K562 (cell line): ENCODE results near the gene CHCHD6. TPM values are rescaled to one million over a fixed set of nuclear protein-coding genes. Genes with fewer than 3 reads are reported as not detected.

Experiments
- ATAC-seq: fragments of 200-7000 bp; cut with Tn5 transposase; 3 replicates; pipeline ENCODE4 v1.9.1; 2020; ENCODE audit warnings: moderate library complexity
- BruUV-seq: library from RNA; stranded (reverse); fragments of 400-500 nt; replicated peaks from 2 replicates; lab custom pipeline; 2021; lab: Mats Ljungman, UMichigan
- CTCF ChIA-PET: fragments of 300-600 bp; formaldehyde crosslinking; extraction: SDS; loops from one replicate; lab custom pipeline; 2021; ENCODE audit warnings: low intra/inter-chr PET ratio; lab: Yijun Ruan, JAX
- POLR2A ChIA-PET: fragments of 300-600, 350-650 bp; sonication (Branson Sonifier 250); formaldehyde crosslinking; extraction: SDS; loops from one replicate; lab custom pipeline; 2021; ENCODE audit warnings: antibody characterized with exemption, inconsistent platforms; lab: Yijun Ruan, JAX
- DNase-seq, 4 experiments: peaks; one replicate each; pipeline versions ENCODE4 v3.0.0 to v3.0.0-alpha.2; 2011 to 2018; ENCODE audit warnings: low spot score in 3 of 4, mixed read lengths in 3 of 4; ENCODE audit errors: extremely low read depth in 1 of 4
- FAIRE-seq: peaks from 2 replicates; lab custom pipeline; 2011; peaks lifted over from hg19 to GRCh38; lab: Jason Lieb, UNC
- H2AFZ ChIP-seq: 2 replicates; pipeline ENCODE4 v1.6.0; 2011; ENCODE audit warnings: low read depth, low read length, control low read depth, inconsistent platforms
- H3K27ac ChIP-seq: fragments of 200-600 bp; 3 replicates; pipeline ENCODE4 v1.8.0; 2011; ENCODE audit warnings: low read depth, mild to moderate bottlenecking, control low read depth, inconsistent platforms, low read length, moderate library complexity, mixed read lengths; ENCODE audit errors: extremely low read depth
- H3K27me3 ChIP-seq, 2 experiments: fragments of 300-600 bp in 1 of 2; 2 replicates in 1 of 2; 3 replicates in 1 of 2; pipeline versions ENCODE4 v1.6.0 to v1.8.0; 2011; ENCODE audit warnings: inconsistent platforms in 2 of 2, low read length in 2 of 2, mild to moderate bottlenecking in 1 of 2, mixed read lengths in 1 of 2, moderate library complexity in 1 of 2; ENCODE audit not compliant: control insufficient read depth in 2 of 2, insufficient read depth in 2 of 2
- H3K36me3 ChIP-seq: fragments of 300-600 bp; 3 replicates; pipeline ENCODE4 v1.8.0; 2011; ENCODE audit warnings: mild to moderate bottlenecking, low read length, inconsistent platforms; ENCODE audit not compliant: control insufficient read depth, insufficient read depth
- H3K4me1 ChIP-seq, 2 experiments: fragments of 200-600 bp in 1 of 2; replicated peaks in 1 of 2; 2 replicates in 1 of 2; 3 replicates in 1 of 2; pipeline versions ENCODE4 v1.5.1 to v1.8.0; 2011; ENCODE audit warnings: inconsistent platforms in 2 of 2, low read length in 2 of 2, mild to moderate bottlenecking in 1 of 2, mixed read lengths in 1 of 2, moderate library complexity in 1 of 2; ENCODE audit not compliant: control insufficient read depth in 2 of 2, insufficient read depth in 2 of 2
- H3K4me2 ChIP-seq: 2 replicates; pipeline ENCODE4 v1.6.1; 2011; ENCODE audit warnings: low read length, control low read depth, inconsistent platforms, mixed read lengths; ENCODE audit not compliant: insufficient read depth
- H3K4me3 ChIP-seq: fragments of 200-600 bp; sonication (generic), shearing (Covaris generic); 2 replicates; pipeline ENCODE4 v1.5.1; 2016; ENCODE audit warnings: control low read depth, inconsistent platforms
- H3K79me2 ChIP-seq: fragments of 200-600 bp; 3 replicates; pipeline ENCODE4 v1.8.0; 2011; ENCODE audit warnings: low read length, inconsistent platforms; ENCODE audit not compliant: control insufficient read depth, insufficient read depth
- H3K9ac ChIP-seq, 2 experiments: 2 replicates each; pipeline versions ENCODE4 v1.6.0 to v1.6.1; 2011; ENCODE audit warnings: low read depth in 2 of 2, low read length in 2 of 2, control low read depth in 1 of 2, inconsistent platforms in 1 of 2, mild to moderate bottlenecking in 1 of 2, mixed read lengths in 1 of 2; ENCODE audit not compliant: insufficient read depth in 1 of 2
- H3K9me1 ChIP-seq: one replicate; pipeline ENCODE4 v1.6.0; 2011; ENCODE audit warnings: inconsistent platforms, mild to moderate bottlenecking, low read length, moderate library complexity; ENCODE audit not compliant: control insufficient read depth, insufficient read depth
- H3K9me3 ChIP-seq: replicated peaks from 2 replicates; pipeline ENCODE4 v1.5.1; 2011; ENCODE audit warnings: low read depth, low read length, inconsistent platforms; ENCODE audit not compliant: control insufficient read depth, insufficient read depth
- H4K20me1 ChIP-seq: replicated peaks from 2 replicates; pipeline ENCODE4 v1.6.1; 2011; ENCODE audit warnings: low read length, inconsistent platforms, mixed read lengths; ENCODE audit not compliant: control insufficient read depth, insufficient read depth
- AFF4 ChIP-seq: sonication (generic); formaldehyde crosslinking; IDR thresholded peaks from 2 replicates; pipeline ENCODE4 v1.8.0; 2023; ENCODE audit warnings: mild to moderate bottlenecking, missing genetic modification reagents
- CBFA2T3 ChIP-seq: fragments of 450-650 bp; IDR thresholded peaks from 2 replicates; pipeline ENCODE4 v1.6.1; 2017
- E2F1 ChIP-seq: sonication (generic); formaldehyde crosslinking; IDR thresholded peaks from 2 replicates; pipeline ENCODE4 v1.8.1; 2023; ENCODE audit warnings: mild to moderate bottlenecking, missing genetic modification reagents, moderate library complexity
- SMC3 ChIP-seq: conservative IDR thresholded peaks from 2 replicates; pipeline ENCODE4 v1.6.1; 2011; ENCODE audit warnings: low read depth, low read length, improper control_type of control experiment; ENCODE audit not compliant: insufficient read depth
- WGBS: fragments of 100-300 bp; shearing (Covaris generic); methylation state at CpG from one replicate; pipeline ENCODE4 v1.1.6; 2016; ENCODE audit warnings: low coverage, mixed read lengths; ENCODE audit not compliant: insufficient coverage; ENCODE audit errors: missing lambda C conversion rate; 5-methylcytosine and 5-hydroxymethylcytosine counted together
- in situ Hi-C: fragments of 300-500 bp; cut with MboI; formaldehyde crosslinking; loops from 4 replicates; pipeline ENCODE4 v1.15.0; 2018; ENCODE audit warnings: inconsistent platforms, mixed read lengths
- intact Hi-C: fragments of 100-400 bp; cut with micrococcal nuclease; formaldehyde crosslinking; loops from 2 replicates; pipeline ENCODE4 v1.14.2; 2022
- polyA plus RNA-seq, 8 experiments: library from polyadenylated mRNA; depleted of rRNA in 4 of 8; stranded (reverse) in 5 of 8; unstranded in 3 of 8; fragments of >200 nt; fragmentation: Nextera tagmentation in 2 of 8; fragmentation: Illumina TruSeq in 1 of 8; extraction: Ambion mirVana in 2 of 8; extraction: Trizol in 1 of 8; gene quantifications; 2 replicates each; pipeline versions ENCODE4 v1.2.1 to v1.2.3, GENCODE V29; 2011 to 2014; ENCODE audit warnings: inconsistent platforms in 1 of 8, missing spikeins in 1 of 8
- total RNA-seq, 7 experiments: library from RNA; depleted of rRNA in 6 of 7; stranded (reverse); fragments of >200 nt in 6 of 7; fragmentation: Illumina TruSeq in 2 of 7; extraction: Trizol in 2 of 7; gene quantifications; 2 replicates each; pipeline versions ENCODE4 v1.2.1 to v1.2.3, GENCODE V29; 2011 to 2021; ENCODE audit warnings: low replicate concordance in 1 of 7

Gene CHCHD6
- total and polyA plus RNA-seq, 9 of the 15 experiments (the other 6 are each of a cell fraction or from before 2014, with no cell fraction given): 4.6 to 18.6 (median 10.9) TPM

GRCh38 chr3:126760541-126760940, 56.5 kb downstream of the CHCHD6 start:
- no peak for FAIRE-seq
- no peak overlapping the region for H3K27ac ChIP-seq
- no peaks in the 10 kb centered on the region for H4K20me1 ChIP-seq
- no TSS peak for BruUV-seq
- intact Hi-C loops (no loop called here), in situ Hi-C loops (no loop called here)
- no peak for ATAC-seq
- H3K4me2 ChIP-seq: no peak overlapping the region
- ChIA-PET CTCF (no interaction called here), POLR2A (no interaction called here)
- H3K9me1 ChIP-seq: no peaks in the 10 kb centered on the region
- no peak for TF ChIP-seq E2F1
- no peak for TF ChIP-seq AFF4 (CRISPR knock-in tag)
- no peak for TF ChIP-seq SMC3
- no peak for TF ChIP-seq CBFA2T3
- 62% methylated on average over 1 of the region's 1 CpG for WGBS
- H3K27me3 ChIP-seq: no peaks in the 10 kb centered on the region
- no peak overlapping the region for H3K4me3 ChIP-seq
- H2AFZ ChIP-seq: no peak overlapping the region
- H3K9ac ChIP-seq: no peak overlapping the region
- H3K79me2 ChIP-seq: no peaks in the 10 kb centered on the region
- no peaks in the 10 kb centered on the region for H3K36me3 ChIP-seq
- no peaks in the 10 kb centered on the region for H3K4me1 ChIP-seq
- H3K9me3 ChIP-seq: no peaks in the 10 kb centered on the region
- no peak for DNase-seq
